OCI-M2 (cell line): ENCODE results near the gene NR2E3.
"Not testable (repeated sequence)": the region's sequence is repeated elsewhere in the genome, so short reads cannot be mapped to it uniquely, and the experiment has no call there.

Source experiments
- DNase-seq: peaks from one replicate; lab custom pipeline; 2025; ENCODE audit not compliant: unreplicated experiment; lab: John Stamatoyannopoulos, UW

Gene NR2E3

GRCh38 chr15:71813723-71814470 is 3.5 kb downstream of the NR2E3 start:
- no peak for DNase-seq

- DNase-seq = no peak
These were observed 4.9 kb downstream of the NR2E3 start for GRCh38 chr15:71815301-71815700.

GRCh38 chr15:71817351-71817750 is 7.0 kb downstream of the NR2E3 start:
- no peak for DNase-seq

GRCh38 chr15:71820127-71820526 is 9.8 kb downstream of the NR2E3 start:
- DNase-seq = no peak

- no peak for DNase-seq
These were observed 11.3 kb downstream of the NR2E3 start for GRCh38 chr15:71821547-71822129.

- DNase-seq = no peak
These were observed 12.7 kb downstream of the NR2E3 start for GRCh38 chr15:71822890-71823630.

GRCh38 chr15:71823801-71824200 is 13.4 kb downstream of the NR2E3 start:
- DNase-seq = no peak

- no peak for DNase-seq
These were observed 14.8 kb downstream of the NR2E3 start for GRCh38 chr15:71825021-71825730.

- DNase-seq = no peak
These were observed 15.8 kb downstream of the NR2E3 start for GRCh38 chr15:71826196-71826595.

GRCh38 chr15:71830981-71831380 is 20.6 kb downstream of the NR2E3 start:
- no peak for DNase-seq

GRCh38 chr15:71841563-71841962 is 31.2 kb downstream of the NR2E3 start:
- no peak for DNase-seq

GRCh38 chr15:71844916-71845315 is 34.6 kb downstream of the NR2E3 start:
- no peak for DNase-seq

GRCh38 chr15:71853543-71853942 is 43.2 kb downstream of the NR2E3 start:
- DNase-seq = no peak

- not testable (repeated sequence) for DNase-seq
These were observed 47.9 kb downstream of the NR2E3 start for GRCh38 chr15:71858232-71858631.
